ENCODE data around the gene TGFBR2. TPM values are rescaled to one million over a fixed set of nuclear protein-coding genes. Genes with fewer than 3 reads are reported as not detected.

The TGFBR2 gene
- total and polyA plus RNA-seq, 2 experiments from 2014 or later = 4.7 to 13.0 TPM

DNA sequence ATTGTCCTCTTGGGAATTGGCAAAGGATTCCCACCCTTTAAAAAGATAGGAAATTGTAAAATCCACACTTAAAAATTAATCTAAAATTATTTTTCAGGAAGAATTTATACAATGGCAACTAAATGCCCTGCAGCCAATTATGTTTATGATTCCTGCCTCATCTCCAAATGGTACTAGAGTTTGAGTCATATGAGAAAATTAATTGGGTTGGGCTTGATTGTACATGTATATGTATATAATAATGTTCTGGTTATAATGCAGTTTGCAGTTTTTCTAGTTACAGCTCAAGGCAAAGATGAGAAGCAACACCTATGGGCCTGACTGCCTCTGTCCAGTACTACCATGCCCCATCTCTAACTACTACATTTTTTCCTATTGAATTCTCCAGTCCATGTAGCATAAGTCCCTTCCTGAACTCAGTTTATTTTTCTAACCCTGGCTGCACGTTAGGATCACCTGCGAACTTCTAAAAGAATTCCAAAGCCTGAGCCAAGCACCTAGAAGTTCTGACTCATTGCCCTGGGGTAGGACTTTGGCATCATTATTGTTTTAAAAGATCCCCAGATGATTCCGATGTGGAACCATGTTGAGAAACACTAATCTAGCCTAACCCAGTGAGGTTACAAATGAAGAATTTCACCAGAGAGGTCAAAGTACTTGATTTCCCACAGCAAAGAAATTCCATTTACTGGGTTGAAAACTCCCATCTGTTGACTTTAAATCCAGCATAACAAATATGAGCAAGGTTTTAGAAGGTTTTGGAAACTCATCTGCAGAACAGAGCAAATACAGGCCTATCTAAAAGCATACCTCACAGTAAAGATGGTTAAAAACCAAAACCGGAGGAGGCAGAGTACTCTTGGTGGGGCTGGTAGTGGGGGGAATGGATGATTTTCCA is 19.4 kb downstream of the TGFBR2 start (continued):
- TF ChIP-seq JUNB (IDR thresholded peaks at IDR 0.05; ENCODE audit: unreplicated experiment) (no peak), ZNF114 (CRISPR knock-in tag; IDR thresholded peaks at IDR 0.05) (no peak), EZH2 (IDR thresholded peaks at IDR 0.05; ENCODE audit: low read depth, unreplicated experiment) (no peak)
- TF ChIP-seq, protein P1, sequence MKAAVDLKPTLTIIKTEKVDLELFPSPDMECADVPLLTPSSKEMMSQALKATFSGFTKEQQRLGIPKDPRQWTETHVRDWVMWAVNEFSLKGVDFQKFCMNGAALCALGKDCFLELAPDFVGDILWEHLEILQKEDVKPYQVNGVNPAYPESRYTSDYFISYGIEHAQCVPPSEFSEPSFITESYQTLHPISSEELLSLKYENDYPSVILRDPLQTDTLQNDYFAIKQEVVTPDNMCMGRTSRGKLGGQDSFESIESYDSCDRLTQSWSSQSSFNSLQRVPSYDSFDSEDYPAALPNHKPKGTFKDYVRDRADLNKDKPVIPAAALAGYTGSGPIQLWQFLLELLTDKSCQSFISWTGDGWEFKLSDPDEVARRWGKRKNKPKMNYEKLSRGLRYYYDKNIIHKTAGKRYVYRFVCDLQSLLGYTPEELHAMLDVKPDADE (IDR thresholded peaks at IDR 0.05) = no peak

DNA sequence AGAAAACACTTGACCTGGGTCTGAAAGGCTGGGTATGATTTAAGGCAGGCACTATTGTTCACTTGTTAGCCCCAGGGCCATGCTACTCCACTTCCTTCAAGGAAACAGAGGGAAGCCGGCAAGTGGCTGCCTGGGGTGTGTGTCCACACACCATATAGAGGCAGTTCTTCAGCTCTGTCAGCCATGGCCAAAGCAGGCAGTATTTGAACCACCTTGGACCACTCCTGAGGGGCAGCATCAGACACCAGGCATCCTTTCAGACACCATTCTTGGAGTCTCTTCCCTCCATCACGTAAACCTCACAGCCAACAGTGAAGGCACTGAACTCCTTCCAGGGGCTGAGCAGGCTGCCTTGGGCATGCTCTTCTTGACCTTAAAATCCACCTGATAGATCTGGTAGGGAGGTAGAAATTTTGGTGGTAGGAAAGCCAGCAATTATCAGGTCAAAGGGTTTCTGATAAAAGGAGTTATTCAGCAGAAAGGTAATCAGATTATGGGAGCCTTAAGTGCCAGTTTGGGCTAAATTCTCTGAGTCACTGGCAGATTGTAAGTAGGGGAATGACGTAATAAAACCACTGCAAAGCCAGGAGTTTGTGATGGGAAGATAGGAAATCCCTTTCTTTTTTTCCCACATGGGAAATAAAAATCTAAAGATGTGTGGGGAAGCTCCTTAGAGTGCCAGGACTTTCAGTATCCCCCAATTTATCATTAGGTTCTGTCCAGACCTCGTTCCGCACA is 20.2 kb downstream of the TGFBR2 start:
- Mint-ChIP-seq H3K4me3 (no peak overlapping the region), H3K27ac (no peak overlapping the region), H3K9me3 (no peaks in the 10 kb centered on the region), H3K27me3 (ENCODE audit: insufficient read depth, low read depth, poor library complexity) (no peaks in the 10 kb centered on the region), H3K36me3 (ENCODE audit: low read depth) (peaks cover 23% of the 10 kb centered on the region; the same call in 2 of the 3 replicates), H3K4me1 (peaks cover 33% of the 10 kb centered on the region)
- DNase-seq (ENCODE audit: low spot score) = no peak
- Histone ChIP-seq H3K4me1 (ENCODE audit: insufficient read depth) (peaks cover 28% of the 10 kb centered on the region), H3F3A (replicated peaks; ENCODE audit: low read depth) (no peaks in the 10 kb centered on the region; the same call in 1 of the 2 replicates), H3K36me3 (ENCODE audit: insufficient read depth) (no peaks in the 10 kb centered on the region), H3K4me3 (no peak overlapping the region), H3K27me3 (ENCODE audit: insufficient read depth) (no peaks in the 10 kb centered on the region), H3K27ac (ENCODE audit: low read depth) (peak overlapping the region; percentile 35; the same call in 1 of the 2 replicates), H3K4me2 (no peak overlapping the region), H2AFZ (no peak overlapping the region), H3K9me2 (ENCODE audit: insufficient read depth) (no peaks in the 10 kb centered on the region), H4K20me1 (replicated peaks; ENCODE audit: insufficient read depth) (no peaks in the 10 kb centered on the region; the same call in 1 of the 2 replicates), H3K79me2 (replicated peaks; ENCODE audit: insufficient read depth) (peaks cover 90% of the 10 kb centered on the region)
- ATAC-seq = no peak; the same call in 2 of the 3 replicates
- TF ChIP-seq JUNB (IDR thresholded peaks at IDR 0.05; ENCODE audit: unreplicated experiment) = no peak
- TF ChIP-seq EZH2 (IDR thresholded peaks at IDR 0.05; ENCODE audit: low read depth, unreplicated experiment) = no peak
- TF ChIP-seq ZNF331 (CRISPR knock-in tag; IDR thresholded peaks at IDR 0.05; ENCODE audit: low read depth) = no peak
- TF ChIP-seq, protein P2, sequence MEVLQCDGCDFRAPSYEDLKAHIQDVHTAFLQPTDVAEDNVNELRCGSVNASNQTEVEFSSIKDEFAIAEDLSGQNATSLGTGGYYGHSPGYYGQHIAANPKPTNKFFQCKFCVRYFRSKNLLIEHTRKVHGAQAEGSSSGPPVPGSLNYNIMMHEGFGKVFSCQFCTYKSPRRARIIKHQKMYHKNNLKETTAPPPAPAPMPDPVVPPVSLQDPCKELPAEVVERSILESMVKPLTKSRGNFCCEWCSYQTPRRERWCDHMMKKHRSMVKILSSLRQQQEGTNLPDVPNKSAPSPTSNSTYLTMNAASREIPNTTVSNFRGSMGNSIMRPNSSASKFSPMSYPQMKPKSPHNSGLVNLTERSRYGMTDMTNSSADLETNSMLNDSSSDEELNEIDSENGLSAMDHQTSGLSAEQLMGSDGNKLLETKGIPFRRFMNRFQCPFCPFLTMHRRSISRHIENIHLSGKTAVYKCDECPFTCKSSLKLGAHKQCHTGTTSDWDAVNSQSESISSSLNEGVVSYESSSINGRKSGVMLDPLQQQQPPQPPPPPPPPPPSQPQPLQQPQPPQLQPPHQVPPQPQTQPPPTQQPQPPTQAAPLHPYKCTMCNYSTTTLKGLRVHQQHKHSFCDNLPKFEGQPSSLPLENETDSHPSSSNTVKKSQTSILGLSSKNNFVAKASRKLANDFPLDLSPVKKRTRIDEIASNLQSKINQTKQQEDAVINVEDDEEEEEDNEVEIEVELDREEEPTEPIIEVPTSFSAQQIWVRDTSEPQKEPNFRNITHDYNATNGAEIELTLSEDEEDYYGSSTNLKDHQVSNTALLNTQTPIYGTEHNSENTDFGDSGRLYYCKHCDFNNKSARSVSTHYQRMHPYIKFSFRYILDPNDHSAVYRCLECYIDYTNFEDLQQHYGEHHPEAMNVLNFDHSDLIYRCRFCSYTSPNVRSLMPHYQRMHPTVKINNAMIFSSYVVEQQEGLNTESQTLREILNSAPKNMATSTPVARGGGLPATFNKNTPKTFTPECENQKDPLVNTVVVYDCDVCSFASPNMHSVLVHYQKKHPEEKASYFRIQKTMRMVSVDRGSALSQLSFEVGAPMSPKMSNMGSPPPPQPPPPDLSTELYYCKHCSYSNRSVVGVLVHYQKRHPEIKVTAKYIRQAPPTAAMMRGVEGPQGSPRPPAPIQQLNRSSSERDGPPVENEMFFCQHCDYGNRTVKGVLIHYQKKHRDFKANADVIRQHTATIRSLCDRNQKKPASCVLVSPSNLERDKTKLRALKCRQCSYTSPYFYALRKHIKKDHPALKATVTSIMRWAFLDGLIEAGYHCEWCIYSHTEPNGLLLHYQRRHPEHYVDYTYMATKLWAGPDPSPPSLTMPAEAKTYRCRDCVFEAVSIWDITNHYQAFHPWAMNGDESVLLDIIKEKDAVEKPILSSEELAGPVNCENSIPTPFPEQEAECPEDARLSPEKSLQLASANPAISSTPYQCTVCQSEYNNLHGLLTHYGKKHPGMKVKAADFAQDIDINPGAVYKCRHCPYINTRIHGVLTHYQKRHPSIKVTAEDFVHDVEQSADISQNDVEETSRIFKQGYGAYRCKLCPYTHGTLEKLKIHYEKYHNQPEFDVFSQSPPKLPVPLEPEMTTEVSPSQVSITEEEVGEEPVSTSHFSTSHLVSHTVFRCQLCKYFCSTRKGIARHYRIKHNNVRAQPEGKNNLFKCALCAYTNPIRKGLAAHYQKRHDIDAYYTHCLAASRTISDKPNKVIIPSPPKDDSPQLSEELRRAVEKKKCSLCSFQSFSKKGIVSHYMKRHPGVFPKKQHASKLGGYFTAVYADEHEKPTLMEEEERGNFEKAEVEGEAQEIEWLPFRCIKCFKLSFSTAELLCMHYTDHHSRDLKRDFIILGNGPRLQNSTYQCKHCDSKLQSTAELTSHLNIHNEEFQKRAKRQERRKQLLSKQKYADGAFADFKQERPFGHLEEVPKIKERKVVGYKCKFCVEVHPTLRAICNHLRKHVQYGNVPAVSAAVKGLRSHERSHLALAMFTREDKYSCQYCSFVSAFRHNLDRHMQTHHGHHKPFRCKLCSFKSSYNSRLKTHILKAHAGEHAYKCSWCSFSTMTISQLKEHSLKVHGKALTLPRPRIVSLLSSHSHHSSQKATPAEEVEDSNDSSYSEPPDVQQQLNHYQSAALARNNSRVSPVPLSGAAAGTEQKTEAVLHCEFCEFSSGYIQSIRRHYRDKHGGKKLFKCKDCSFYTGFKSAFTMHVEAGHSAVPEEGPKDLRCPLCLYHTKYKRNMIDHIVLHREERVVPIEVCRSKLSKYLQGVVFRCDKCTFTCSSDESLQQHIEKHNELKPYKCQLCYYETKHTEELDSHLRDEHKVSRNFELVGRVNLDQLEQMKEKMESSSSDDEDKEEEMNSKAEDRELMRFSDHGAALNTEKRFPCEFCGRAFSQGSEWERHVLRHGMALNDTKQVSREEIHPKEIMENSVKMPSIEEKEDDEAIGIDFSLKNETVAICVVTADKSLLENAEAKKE (CRISPR knock-in tag; IDR thresholded peaks at IDR 0.05) = no peak
- TF ChIP-seq POLR2AphosphoS5 (IDR thresholded peaks at IDR 0.05; ENCODE audit: low read depth) = no peak
- TF ChIP-seq CREB1 (CRISPR knock-in tag; IDR thresholded peaks at IDR 0.05; ENCODE audit: low read depth) = no peak
- TF ChIP-seq, protein P3, sequence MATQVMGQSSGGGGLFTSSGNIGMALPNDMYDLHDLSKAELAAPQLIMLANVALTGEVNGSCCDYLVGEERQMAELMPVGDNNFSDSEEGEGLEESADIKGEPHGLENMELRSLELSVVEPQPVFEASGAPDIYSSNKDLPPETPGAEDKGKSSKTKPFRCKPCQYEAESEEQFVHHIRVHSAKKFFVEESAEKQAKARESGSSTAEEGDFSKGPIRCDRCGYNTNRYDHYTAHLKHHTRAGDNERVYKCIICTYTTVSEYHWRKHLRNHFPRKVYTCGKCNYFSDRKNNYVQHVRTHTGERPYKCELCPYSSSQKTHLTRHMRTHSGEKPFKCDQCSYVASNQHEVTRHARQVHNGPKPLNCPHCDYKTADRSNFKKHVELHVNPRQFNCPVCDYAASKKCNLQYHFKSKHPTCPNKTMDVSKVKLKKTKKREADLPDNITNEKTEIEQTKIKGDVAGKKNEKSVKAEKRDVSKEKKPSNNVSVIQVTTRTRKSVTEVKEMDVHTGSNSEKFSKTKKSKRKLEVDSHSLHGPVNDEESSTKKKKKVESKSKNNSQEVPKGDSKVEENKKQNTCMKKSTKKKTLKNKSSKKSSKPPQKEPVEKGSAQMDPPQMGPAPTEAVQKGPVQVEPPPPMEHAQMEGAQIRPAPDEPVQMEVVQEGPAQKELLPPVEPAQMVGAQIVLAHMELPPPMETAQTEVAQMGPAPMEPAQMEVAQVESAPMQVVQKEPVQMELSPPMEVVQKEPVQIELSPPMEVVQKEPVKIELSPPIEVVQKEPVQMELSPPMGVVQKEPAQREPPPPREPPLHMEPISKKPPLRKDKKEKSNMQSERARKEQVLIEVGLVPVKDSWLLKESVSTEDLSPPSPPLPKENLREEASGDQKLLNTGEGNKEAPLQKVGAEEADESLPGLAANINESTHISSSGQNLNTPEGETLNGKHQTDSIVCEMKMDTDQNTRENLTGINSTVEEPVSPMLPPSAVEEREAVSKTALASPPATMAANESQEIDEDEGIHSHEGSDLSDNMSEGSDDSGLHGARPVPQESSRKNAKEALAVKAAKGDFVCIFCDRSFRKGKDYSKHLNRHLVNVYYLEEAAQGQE (IDR thresholded peaks at IDR 0.05; ENCODE audit: unreplicated experiment) = no peak

All from GM23338 (cell line).